HG02852 (cell line): ENCODE measurements around the gene RAB30.

ENCODE experiments used
- ATAC-seq: cut with Tn5 transposase; IDR thresholded peaks from one replicate; pipeline ENCODE4 v1.9.1; 2021; ENCODE audit warnings: mild to moderate bottlenecking, moderate library complexity; ENCODE audit not compliant: unreplicated experiment

The RAB30 gene

GRCh38 chr11:83071567-83072349 lies at the start of gene RAB30:
RAB30 (minus strand) TSS chr11:83071897; CDS start chr11:82997316, 74,581 bp downstream.
- peak; percentile 96 for ATAC-seq

- ATAC-seq, result no peak
Observed at GRCh38 chr11:83120327-83120726, 48.6 kb upstream of the RAB30 start.

GRCh38 chr11:83119216-83119615 lies 47.5 kb upstream of the RAB30 start:
- no peak for ATAC-seq

- ATAC-seq, result no peak
Observed at GRCh38 chr11:83118814-83119213, 47.1 kb upstream of the RAB30 start.

- no peak for ATAC-seq
Observed at GRCh38 chr11:83116015-83116641, 44.4 kb upstream of the RAB30 start.

GRCh38 chr11:83115551-83115950 lies 43.9 kb upstream of the RAB30 start:
- no peak for ATAC-seq

GRCh38 chr11:83115026-83115425 lies 43.3 kb upstream of the RAB30 start:
- ATAC-seq, result no peak

GRCh38 chr11:83112886-83113285 lies 41.2 kb upstream of the RAB30 start:
- no peak for ATAC-seq

GRCh38 chr11:83105168-83105567 lies 33.5 kb upstream of the RAB30 start:
- ATAC-seq, result no peak

GRCh38 chr11:83102834-83103233 lies 31.1 kb upstream of the RAB30 start:
- no peak for ATAC-seq

- no peak for ATAC-seq
Observed at GRCh38 chr11:83097429-83098075, 25.9 kb upstream of the RAB30 start.

GRCh38 chr11:83093634-83094033 lies 21.9 kb upstream of the RAB30 start:
- ATAC-seq, result no peak

- no peak for ATAC-seq
Observed at GRCh38 chr11:83092488-83093384, 21.0 kb upstream of the RAB30 start.

GRCh38 chr11:83088965-83089364 lies 17.3 kb upstream of the RAB30 start:
- no peak for ATAC-seq

- no peak for ATAC-seq
Observed at GRCh38 chr11:83087035-83087434, 15.3 kb upstream of the RAB30 start.

- ATAC-seq, result no peak
Observed at GRCh38 chr11:83079820-83080219, 8.1 kb upstream of the RAB30 start.

GRCh38 chr11:83078269-83078668 lies 6.6 kb upstream of the RAB30 start:
- ATAC-seq, result no peak

GRCh38 chr11:83073884-83074283 lies 2.2 kb upstream of the RAB30 start:
- no peak for ATAC-seq

GRCh38 chr11:83073258-83073657 lies 1.6 kb upstream of the RAB30 start:
- ATAC-seq, result no peak

- no peak for ATAC-seq
Observed at GRCh38 chr11:83072350-83073242, 899 bp upstream of the RAB30 start.
